Activated CD4-positive, alpha-beta memory T cell treated with anti-CD3 and anti-CD28 coated beads, Interleukin-2, amount 10 ng/mL, durations not matched to agents 7 days and 5 days (primary cell): ENCODE measurements around the gene TBCK. TPM values are rescaled to one million over a fixed set of nuclear protein-coding genes. Genes with fewer than 3 reads are reported as not detected.
"Not testable (repeated sequence)": the region's sequence is repeated elsewhere in the genome, so short reads cannot be mapped to it uniquely, and the experiment has no call there.

Source experiments
- CTCF ChIA-PET: fragments of 350-600 bp; sonication (Branson Sonifier 250); formaldehyde crosslinking; loops from one replicate; lab custom pipeline; 2021; ENCODE audit warnings: antibody characterized with exemption, inconsistent platforms; lab: Charles Lee
- POLR2A ChIA-PET: fragments of 350-600 bp; sonication (Branson Sonifier 250); formaldehyde crosslinking; loops from one replicate; lab custom pipeline; 2021; ENCODE audit warnings: antibody characterized with exemption; lab: Charles Lee
- DNase-seq: peaks from one replicate; pipeline ENCODE4 v3.0.0-alpha.2; 2020
- H3K27ac Mint-ChIP-seq: one replicate; pipeline ENCODE4 v1.8.0; 2021; ENCODE audit warnings: mild to moderate bottlenecking, mixed read lengths
- H3K27me3 Mint-ChIP-seq: one replicate; pipeline ENCODE4 v1.8.0; 2021; ENCODE audit warnings: mixed read lengths
- H3K36me3 Mint-ChIP-seq: one replicate; pipeline ENCODE4 v1.8.0; 2021; ENCODE audit warnings: low read depth, mixed read lengths
- H3K4me1 Mint-ChIP-seq: one replicate; pipeline ENCODE4 v1.8.0; 2021; ENCODE audit warnings: mixed read lengths
- H3K4me3 Mint-ChIP-seq: one replicate; pipeline ENCODE4 v1.8.0; 2021; ENCODE audit warnings: mild to moderate bottlenecking, mixed read lengths
- H3K9me3 Mint-ChIP-seq: one replicate; pipeline ENCODE4 v1.8.0; 2021; ENCODE audit warnings: mixed read lengths
- total RNA-seq, 2 experiments: library from RNA; stranded (reverse); gene quantifications; one replicate each; pipeline ENCODE4 v1.2.3, GENCODE V29; 2021

Gene TBCK
- total RNA-seq, 2 experiments from 2014 or later: 25.4 to 26.8 TPM

DNA sequence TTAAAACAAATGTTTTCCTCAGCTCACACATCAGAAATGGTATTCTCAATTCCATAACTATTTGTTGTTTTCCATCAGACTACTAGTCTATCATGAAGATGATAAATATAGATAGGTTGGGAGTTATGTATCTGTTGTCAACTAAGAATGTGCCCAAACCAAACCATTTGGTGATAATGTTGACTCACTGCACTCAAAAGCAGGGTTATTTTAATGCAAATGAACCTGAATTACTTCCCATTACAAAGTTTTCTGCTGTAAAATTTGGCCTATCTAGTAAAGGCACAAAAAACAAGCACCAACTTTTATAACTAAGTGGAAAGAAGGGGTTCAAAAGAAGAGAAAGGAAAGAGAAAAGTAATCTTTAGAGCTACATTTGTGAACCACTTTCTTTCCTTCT is 93.5 kb downstream of the TBCK start:
- no peaks in the 10 kb centered on the region for H3K4me1 Mint-ChIP-seq
- no peaks in the 10 kb centered on the region for H3K27me3 Mint-ChIP-seq
- CTCF ChIA-PET: no interaction called here
- no peak overlapping the region for H3K4me3 Mint-ChIP-seq
- POLR2A ChIA-PET: no interaction called here
- H3K27ac Mint-ChIP-seq: no peak overlapping the region
- peaks cover 8% of the 10 kb centered on the region for H3K36me3 Mint-ChIP-seq
- peaks cover 9% of the 10 kb centered on the region for H3K9me3 Mint-ChIP-seq
- DNase-seq: no peak

DNA sequence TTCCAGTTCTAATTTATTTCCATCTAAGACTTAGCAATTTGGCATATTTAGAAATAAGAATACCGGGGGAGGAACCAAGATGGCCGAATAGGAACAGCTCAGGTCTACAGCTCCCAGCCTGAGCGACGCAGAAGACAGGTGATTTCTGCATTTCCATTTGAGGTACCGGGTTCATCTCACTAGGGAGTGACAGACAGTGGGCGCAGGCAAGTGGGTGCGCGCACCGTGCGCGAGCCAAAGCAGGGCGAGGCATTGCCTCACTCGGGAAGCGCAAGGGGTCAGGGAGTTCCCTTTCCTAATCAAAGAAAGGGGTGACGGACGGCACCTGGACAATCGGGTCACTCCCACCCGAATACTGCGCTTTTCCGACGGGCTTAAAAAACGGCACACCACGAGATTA is 102.7 kb downstream of the TBCK start:
- DNase-seq, POLR2A ChIA-PET, CTCF ChIA-PET: not testable (repeated sequence)

DNA sequence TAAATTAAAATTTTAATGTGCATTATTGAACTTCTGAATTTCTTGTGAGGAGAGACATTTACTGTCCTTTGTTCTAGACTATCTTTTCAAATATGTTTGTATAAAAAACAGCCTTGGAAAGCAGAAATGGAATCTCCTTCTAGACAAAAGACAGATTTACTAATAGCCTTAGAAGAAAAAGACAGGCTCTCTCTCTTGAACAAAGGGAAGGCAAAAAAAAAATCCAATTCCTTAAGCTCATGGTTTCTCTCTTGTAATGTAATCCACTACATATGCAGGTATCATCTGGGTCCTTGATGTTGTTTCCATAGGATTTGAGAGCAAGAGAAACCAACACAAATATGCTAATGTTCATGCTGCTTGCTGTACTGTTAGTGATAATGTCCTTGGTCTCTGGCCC is 106.0 kb downstream of the TBCK start:
- ChIA-PET CTCF (no interaction called here), POLR2A (no interaction called here)
- Mint-ChIP-seq H3K27me3 (no peaks in the 10 kb centered on the region), H3K4me1 (no peaks in the 10 kb centered on the region), H3K27ac (no peak overlapping the region), H3K36me3 (peaks cover 6% of the 10 kb centered on the region), H3K9me3 (no peaks in the 10 kb centered on the region), H3K4me3 (no peak overlapping the region)
- DNase-seq: no peak

More for the DNA sequence above, 102.7 kb downstream of the TBCK start:
- not testable (repeated sequence) for H3K9me3 Mint-ChIP-seq, H3K4me1 Mint-ChIP-seq, H3K36me3 Mint-ChIP-seq, H3K27me3 Mint-ChIP-seq, H3K4me3 Mint-ChIP-seq, H3K27ac Mint-ChIP-seq

DNA sequence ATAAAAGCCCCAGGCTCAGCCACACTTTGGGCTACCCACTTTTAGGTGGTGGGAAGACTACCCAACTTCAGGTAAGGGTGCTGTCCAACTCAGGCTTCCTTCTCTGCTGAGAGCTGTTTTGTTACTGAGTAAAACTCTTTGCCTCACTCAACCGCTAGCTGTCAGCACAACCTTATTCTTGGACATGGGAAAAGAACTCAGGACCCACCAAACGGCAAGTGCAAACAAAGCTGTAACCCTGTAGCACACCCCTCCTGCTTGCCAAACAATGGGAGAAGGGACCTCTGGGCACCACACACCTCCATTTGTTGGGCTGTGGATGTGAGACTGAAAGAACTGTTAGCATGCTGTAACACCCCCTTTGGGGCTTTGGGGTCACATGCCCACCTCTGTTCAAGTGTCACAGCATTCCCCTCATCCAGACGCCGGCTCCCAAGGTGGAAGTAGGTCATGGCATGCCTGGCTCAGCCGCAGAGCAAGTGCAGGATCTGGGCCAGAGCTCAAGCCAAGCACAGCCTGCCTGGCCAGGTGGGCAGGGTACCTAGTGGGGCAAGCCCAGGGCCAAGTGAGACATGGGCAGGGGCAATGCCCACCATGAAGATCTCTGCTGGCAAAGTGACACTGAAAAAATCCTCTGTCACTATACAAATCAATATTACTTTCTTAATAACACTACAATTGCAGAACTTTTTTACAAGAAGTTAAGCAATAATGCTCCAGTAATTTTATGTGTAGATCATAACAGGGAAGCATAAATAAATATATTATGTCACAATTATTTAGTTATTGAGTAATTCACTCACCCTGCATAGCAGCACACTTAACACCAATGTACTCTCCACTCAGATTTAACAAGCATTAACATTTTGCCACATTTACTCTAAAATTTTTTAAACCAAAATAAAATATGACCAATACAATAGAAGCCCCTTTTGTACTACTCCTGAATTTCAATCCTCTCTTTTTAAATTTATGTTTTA is 107.2 kb downstream of the TBCK start:
- no peaks in the 10 kb centered on the region for H3K4me1 Mint-ChIP-seq
- H3K4me3 Mint-ChIP-seq: no peak overlapping the region
- no peaks in the 10 kb centered on the region for H3K9me3 Mint-ChIP-seq
- DNase-seq: no peak
- peaks cover 6% of the 10 kb centered on the region for H3K36me3 Mint-ChIP-seq
- CTCF ChIA-PET: no interaction called here
- POLR2A ChIA-PET: no interaction called here
- no peaks in the 10 kb centered on the region for H3K27me3 Mint-ChIP-seq
- no peak overlapping the region for H3K27ac Mint-ChIP-seq

DNA sequence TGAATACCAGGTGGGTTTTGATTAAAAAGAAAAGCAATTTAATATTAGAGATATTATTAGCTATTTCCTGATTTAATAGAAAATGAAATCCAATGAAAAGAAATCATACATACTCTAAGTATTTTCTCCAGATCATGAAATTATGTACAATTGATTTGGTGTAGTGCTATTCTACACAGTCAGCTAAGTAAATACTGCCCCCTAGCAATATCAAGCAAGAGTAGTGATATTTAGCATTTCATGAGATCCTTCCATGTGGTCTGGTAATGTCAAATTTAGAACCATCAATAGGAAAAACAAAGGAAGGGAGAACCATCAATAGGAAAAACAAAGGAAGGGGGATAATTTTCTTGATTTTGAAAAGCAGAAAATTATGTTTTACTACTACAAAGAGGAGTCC is 114.6 kb downstream of the TBCK start:
- Mint-ChIP-seq H3K27ac (no peak overlapping the region), H3K4me1 (no peaks in the 10 kb centered on the region), H3K36me3 (no peaks in the 10 kb centered on the region), H3K27me3 (no peaks in the 10 kb centered on the region), H3K4me3 (no peak overlapping the region), H3K9me3 (no peaks in the 10 kb centered on the region)
- CTCF ChIA-PET: interaction anchor here (0.7 kb wide), 1 partner anchor 1416 kb away, joined by 3 read pairs; no protein-coding TSS in a partner anchor
- no peak for DNase-seq
- POLR2A ChIA-PET: no interaction called here

DNA sequence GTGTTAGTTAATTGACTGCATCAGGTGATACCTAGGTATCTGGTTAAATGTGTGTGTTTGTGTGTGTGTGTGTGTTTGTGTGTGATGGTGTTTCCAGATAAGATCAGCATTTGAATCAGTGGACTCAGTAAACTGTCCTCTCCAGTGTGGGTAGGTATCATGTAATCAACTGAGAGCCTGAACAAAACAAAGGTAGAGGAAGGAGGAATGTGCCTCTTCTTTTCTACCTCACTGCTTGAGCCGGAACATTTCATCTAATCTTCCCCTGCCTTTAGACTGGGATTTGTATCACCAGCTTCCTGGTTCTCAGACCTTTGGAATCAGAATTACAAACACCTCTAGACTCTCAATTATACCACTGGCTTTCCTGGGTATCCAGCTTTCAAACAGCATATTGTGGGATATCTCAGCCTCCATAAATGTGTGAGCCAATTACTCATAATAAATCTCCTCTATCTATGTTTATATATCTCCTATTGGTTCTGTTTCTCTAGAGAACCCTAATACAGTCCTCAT is 120.5 kb downstream of the TBCK start:
- no peak for DNase-seq
- POLR2A ChIA-PET: no interaction called here
- CTCF ChIA-PET: no interaction called here
- H3K27me3 Mint-ChIP-seq: no peaks in the 10 kb centered on the region
- no peaks in the 10 kb centered on the region for H3K9me3 Mint-ChIP-seq
- no peaks in the 10 kb centered on the region for H3K4me1 Mint-ChIP-seq
- no peak overlapping the region for H3K27ac Mint-ChIP-seq
- H3K4me3 Mint-ChIP-seq: no peak overlapping the region
- peaks cover 14% of the 10 kb centered on the region for H3K36me3 Mint-ChIP-seq

DNA sequence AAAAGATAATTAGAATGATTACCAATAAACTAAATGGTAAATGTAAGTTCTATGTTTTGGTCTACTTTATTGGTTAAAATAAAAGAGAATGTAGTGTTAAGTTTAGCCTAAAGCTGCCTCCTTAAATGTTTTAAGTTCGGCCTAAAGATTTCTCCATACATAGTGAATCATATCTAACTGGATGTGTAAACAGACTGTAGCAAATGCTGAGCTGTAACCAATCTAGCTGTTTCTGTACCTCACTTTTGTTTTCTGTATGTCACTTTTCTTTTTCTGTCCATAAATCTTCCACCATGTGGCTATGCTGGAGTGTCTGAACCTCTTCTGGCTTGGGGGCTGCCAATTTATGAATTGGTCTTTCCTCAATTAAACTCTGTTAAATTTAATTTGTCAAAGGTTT is 121.2 kb downstream of the TBCK start:
- CTCF ChIA-PET: no interaction called here
- peaks cover 14% of the 10 kb centered on the region for H3K36me3 Mint-ChIP-seq
- no peak for DNase-seq
- H3K9me3 Mint-ChIP-seq: no peaks in the 10 kb centered on the region
- no peak overlapping the region for H3K27ac Mint-ChIP-seq
- POLR2A ChIA-PET: no interaction called here
- H3K4me1 Mint-ChIP-seq: no peaks in the 10 kb centered on the region
- no peaks in the 10 kb centered on the region for H3K27me3 Mint-ChIP-seq
- H3K4me3 Mint-ChIP-seq: no peak overlapping the region

DNA sequence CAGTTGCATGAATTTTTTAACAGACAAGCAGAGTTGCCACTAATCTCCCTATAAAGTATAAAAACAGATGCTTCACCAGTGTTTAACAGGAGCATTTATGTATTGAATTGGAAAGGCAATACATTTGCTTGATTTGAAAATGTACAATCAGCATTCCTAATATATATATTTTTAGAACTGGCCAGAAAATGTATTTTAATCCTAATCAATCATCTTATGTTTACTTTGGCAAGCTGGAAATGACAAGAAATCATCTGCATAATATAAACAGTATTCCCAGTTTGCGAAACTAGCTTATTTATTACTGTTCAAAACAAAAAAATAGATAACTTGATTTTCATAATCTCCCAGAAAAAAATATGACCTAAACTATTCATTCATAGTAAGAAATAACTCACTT is 123.9 kb downstream of the TBCK start:
- Mint-ChIP-seq H3K4me1 (no peaks in the 10 kb centered on the region), H3K9me3 (no peaks in the 10 kb centered on the region), H3K27me3 (no peaks in the 10 kb centered on the region), H3K4me3 (no peak overlapping the region), H3K36me3 (peaks cover 16% of the 10 kb centered on the region), H3K27ac (no peak overlapping the region)
- DNase-seq: no peak
- POLR2A ChIA-PET: no interaction called here
- CTCF ChIA-PET: no interaction called here

DNA sequence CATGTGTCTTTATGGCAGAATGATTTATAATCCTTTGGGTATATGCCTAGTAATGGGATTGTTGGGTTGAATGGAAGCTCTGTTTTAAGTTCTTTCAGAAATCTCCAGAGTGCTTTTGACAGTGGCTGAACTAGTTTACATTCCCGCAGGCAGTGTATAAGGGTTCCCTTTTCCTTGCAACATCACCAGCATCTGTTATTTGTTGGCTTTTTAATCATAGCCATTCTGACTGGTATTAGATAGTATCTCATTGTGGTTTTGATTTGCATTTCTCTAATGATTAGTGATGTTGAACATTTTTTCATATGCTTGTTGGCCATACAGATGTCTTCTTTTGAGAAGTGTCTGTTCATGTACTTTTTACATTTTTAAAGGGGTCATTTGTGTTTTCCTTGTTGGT is 129.8 kb downstream of the TBCK start:
- no peak for DNase-seq
- Mint-ChIP-seq H3K4me3 (no peak overlapping the region), H3K9me3 (no peaks in the 10 kb centered on the region), H3K27ac (no peak overlapping the region), H3K36me3 (peaks cover 32% of the 10 kb centered on the region), H3K27me3 (no peaks in the 10 kb centered on the region), H3K4me1 (no peaks in the 10 kb centered on the region)
- ChIA-PET POLR2A (no interaction called here), CTCF (no interaction called here)

DNA sequence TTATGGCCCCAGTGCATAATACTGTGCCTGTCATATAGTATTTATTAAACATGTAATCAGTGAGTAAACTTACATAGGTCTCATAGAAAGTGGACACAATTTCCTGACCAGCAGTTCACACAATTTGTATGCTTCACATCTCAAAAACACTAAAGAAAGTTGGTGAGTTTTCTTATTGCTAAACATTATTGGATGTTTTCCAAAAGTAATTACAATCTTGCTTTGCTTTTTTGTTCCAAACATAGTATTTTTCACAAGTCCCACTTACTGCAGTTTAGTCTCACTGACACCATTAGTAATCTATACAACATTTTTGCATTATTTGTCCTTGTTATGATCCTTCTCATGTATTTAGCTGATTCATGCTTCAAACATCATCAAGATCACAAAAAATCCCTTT is 132.5 kb downstream of the TBCK start:
- Mint-ChIP-seq H3K4me3 (no peak overlapping the region), H3K4me1 (no peaks in the 10 kb centered on the region), H3K36me3 (peaks cover 30% of the 10 kb centered on the region), H3K27me3 (no peaks in the 10 kb centered on the region), H3K9me3 (peaks cover 2% of the 10 kb centered on the region), H3K27ac (no peak overlapping the region)
- POLR2A ChIA-PET: no interaction called here
- DNase-seq: no peak
- CTCF ChIA-PET: no interaction called here

DNA sequence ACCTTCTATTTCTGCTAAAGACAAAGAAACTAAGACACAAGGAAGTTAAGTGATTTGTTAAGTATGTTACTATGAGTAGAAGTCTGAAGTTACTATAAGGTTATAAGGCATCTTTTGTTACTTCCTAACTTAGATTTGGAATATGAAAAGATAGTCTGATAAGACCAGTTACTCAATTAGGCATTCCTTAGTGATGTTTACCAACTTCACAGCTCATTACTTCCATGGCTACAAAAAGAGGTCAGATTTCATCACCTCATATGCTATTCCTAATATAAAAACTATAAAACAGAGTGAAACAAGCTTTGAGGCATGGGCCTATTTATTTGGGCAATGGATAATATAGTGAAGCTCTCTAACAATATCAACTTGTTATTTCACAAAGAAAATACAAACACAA is 143.1 kb downstream of the TBCK start:
- DNase-seq: no peak
- H3K4me3 Mint-ChIP-seq: no peak overlapping the region
- H3K27me3 Mint-ChIP-seq: no peaks in the 10 kb centered on the region
- no peaks in the 10 kb centered on the region for H3K9me3 Mint-ChIP-seq
- POLR2A ChIA-PET: no interaction called here
- H3K36me3 Mint-ChIP-seq: peaks cover 3% of the 10 kb centered on the region
- no peak overlapping the region for H3K27ac Mint-ChIP-seq
- CTCF ChIA-PET: no interaction called here
- H3K4me1 Mint-ChIP-seq: no peaks in the 10 kb centered on the region

DNA sequence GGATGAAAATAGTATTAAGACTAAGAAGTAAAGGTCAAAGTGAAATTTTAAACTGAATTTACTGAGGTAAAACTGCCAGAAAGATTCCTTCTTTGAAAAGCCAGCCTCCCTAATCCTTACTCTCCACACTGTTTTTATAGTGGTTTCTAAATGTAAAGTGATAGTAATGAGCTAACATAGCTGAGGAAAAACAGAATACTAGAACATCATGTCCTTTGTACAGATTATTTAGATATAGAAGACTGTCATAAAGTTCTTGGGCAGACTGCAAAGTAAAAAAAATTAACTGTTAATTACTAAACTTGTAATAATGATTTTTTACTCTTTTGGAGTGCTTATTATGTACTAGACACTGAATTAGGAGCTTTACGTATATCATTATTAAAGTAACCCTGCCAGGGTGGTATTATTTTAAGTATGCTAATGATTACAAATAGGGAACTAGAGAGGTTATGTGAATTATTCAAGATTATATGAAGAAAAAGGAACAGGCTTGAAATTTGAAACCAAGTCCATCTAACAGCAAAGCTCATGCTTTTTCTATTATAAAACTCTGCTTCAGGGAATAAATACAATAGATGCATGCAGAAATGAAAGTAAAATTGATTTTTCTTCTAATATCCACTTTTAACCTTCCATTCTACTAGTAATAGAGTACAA is 150.5 kb downstream of the TBCK start:
- Mint-ChIP-seq H3K4me1 (no peaks in the 10 kb centered on the region), H3K4me3 (no peak overlapping the region)
- CTCF ChIA-PET: no interaction called here

DNA sequence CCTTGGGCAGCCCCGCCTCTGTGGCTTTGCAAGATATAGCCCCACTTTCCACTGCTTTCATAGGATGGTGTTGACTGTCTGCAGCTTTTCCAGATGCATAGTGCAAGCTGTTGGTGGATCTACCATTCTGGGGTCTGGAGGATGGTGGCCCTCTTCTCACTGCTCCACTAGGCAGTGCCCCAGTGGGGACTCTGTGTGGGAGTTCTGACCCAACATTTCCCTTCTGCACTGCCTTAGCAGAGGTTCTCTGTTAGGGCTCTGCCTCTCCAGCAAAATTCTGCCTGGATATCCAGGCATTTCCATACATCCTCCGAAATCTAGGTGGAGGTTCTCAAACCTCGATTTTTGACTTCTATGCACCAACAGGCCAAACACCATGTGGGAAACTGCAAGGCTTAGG is 153.7 kb downstream of the TBCK start:
- Mint-ChIP-seq H3K27ac (no peak overlapping the region), H3K27me3 (no peaks in the 10 kb centered on the region), H3K36me3 (peaks cover 27% of the 10 kb centered on the region), H3K9me3 (peaks cover 7% of the 10 kb centered on the region), H3K4me1 (no peaks in the 10 kb centered on the region), H3K4me3 (no peak overlapping the region)
- ChIA-PET POLR2A (no interaction called here), CTCF (no interaction called here)
- DNase-seq: no peak

More for the DNA sequence above, 150.5 kb downstream of the TBCK start:
- no peaks in the 10 kb centered on the region for H3K27me3 Mint-ChIP-seq
- H3K36me3 Mint-ChIP-seq: peaks cover 20% of the 10 kb centered on the region
- POLR2A ChIA-PET: no interaction called here
- DNase-seq: no peak
- H3K27ac Mint-ChIP-seq: no peak overlapping the region
- peaks cover 7% of the 10 kb centered on the region for H3K9me3 Mint-ChIP-seq
